Measurements from ENCODE around the gene SH3BP5L.

- TF ChIP-seq CTCF (IDR thresholded peaks at IDR 0.05) (peak in 3 of 4 experiments; percentile 45 to 74 (median 55)), POLR2AphosphoS5 (IDR thresholded peaks at IDR 0.05) (peak; percentile 86), POLR2A (IDR thresholded peaks at IDR 0.05) (peak; percentile 72 to 88), EP300 (IDR thresholded peaks at IDR 0.05) (no peak)
Measured at GRCh38 chr1:248825909-248826760, at the start of gene SH3BP5L.

Measured in gastroesophageal sphincter (tissue), 3 donors.